ENCODE measurements around the gene SLC8A3.

The SLC8A3 gene

DNA sequence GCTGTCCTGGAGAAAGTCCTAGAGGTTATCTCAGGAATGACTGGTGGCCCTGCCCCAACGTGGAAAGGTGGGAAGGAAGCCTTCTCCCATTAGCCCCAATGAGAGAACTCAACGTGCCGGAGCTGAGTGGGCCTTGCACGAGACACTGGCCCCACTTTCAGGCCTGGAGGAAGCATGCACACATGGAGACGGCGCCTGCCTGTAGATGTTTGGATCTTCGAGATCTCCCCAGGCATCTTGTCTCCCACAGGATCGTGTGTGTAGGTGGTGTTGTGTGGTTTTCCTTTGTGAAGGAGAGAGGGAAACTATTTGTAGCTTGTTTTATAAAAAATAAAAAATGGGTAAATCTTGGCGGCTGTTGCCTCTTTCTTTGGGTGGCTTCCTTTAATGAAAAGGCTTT is 156.7 kb downstream of the SLC8A3 start:
- Histone ChIP-seq H3K9ac (ENCODE audit: insufficient read length, low read depth) (no peak overlapping the region), H3K4me1 (ENCODE audit: insufficient read depth, insufficient read length) (peaks cover 7% of the 10 kb centered on the region), H3K9me3 (ENCODE audit: insufficient read depth, low read length) (no peaks in the 10 kb centered on the region), H3K4me3 (ENCODE audit: insufficient read length, low read depth) (no peak overlapping the region), H3K27me3 (ENCODE audit: insufficient read depth, insufficient read length) (no peaks in the 10 kb centered on the region), H3K36me3 (ENCODE audit: insufficient read depth, insufficient read length, low read length) (no peaks in the 10 kb centered on the region)
- no peak for DNase-seq (ENCODE audit: low read depth, low spot score)
- TF ChIP-seq YY1 (IDR thresholded peaks at IDR 0.05; ENCODE audit: insufficient read depth, insufficient read length) (no peak), SUZ12 (IDR thresholded peaks at IDR 0.05; ENCODE audit: extremely low read depth, insufficient read depth, insufficient read length) (no peak), ZNF274 (IDR thresholded peaks at IDR 0.05; ENCODE audit: low read depth, low read length) (no peak)

DNA sequence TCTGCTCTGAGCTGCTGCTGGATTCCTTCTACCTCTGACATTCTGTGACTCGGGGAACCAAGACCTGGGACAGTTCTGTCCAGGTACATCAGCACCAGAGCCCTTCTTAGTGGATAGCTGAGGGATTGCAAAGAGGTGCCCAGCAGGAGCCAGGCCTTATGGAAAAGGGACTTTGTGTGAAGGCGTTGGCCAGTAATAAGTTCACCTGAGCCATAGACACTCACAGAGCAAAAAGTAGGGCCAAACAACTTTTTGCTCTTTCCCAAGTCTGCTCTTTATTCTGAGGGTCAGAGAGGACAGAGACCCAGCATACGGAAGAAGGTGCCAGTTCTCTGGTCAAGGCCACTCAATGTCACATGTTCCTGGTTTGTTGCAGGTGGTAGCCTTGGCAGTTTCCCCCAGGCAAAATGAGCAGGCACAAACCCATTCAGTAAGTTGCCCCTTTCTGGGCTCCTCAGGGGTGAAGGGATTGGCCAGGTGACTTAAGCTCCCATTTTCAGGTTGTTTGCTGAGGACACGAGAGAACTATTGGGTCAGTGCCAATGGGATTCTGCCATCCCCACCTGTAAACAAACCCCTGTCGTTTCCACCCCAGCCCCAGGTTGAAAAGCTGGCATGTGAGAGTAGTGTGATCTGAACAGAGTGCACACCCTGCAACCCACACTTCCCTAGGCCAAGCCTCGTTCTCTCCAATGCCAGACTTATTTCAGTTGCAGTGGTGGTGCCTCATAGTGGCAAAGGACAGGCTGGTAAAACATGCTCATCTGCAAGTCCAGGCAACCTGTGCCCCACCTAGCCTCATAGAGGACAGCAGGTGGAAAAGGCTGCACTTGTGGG is 159.2 kb downstream of the SLC8A3 start:
- no peak overlapping the region for H3K9ac ChIP-seq (ENCODE audit: insufficient read length, low read depth)
- no peaks in the 10 kb centered on the region for H3K27me3 ChIP-seq (ENCODE audit: insufficient read depth, insufficient read length)
- H3K36me3 ChIP-seq (ENCODE audit: insufficient read depth, insufficient read length, low read length) = no peaks in the 10 kb centered on the region
- DNase-seq (ENCODE audit: low read depth, low spot score) = no peak
- peaks cover 7% of the 10 kb centered on the region for H3K4me1 ChIP-seq (ENCODE audit: insufficient read depth, insufficient read length)
- no peak overlapping the region for H3K4me3 ChIP-seq (ENCODE audit: insufficient read length, low read depth)
- no peaks in the 10 kb centered on the region for H3K9me3 ChIP-seq (ENCODE audit: insufficient read depth, low read length)
- TF ChIP-seq SUZ12 (IDR thresholded peaks at IDR 0.05; ENCODE audit: extremely low read depth, insufficient read depth, insufficient read length) (no peak), YY1 (IDR thresholded peaks at IDR 0.05; ENCODE audit: insufficient read depth, insufficient read length) (no peak), ZNF274 (IDR thresholded peaks at IDR 0.05; ENCODE audit: low read depth, low read length) (no peak)

DNA sequence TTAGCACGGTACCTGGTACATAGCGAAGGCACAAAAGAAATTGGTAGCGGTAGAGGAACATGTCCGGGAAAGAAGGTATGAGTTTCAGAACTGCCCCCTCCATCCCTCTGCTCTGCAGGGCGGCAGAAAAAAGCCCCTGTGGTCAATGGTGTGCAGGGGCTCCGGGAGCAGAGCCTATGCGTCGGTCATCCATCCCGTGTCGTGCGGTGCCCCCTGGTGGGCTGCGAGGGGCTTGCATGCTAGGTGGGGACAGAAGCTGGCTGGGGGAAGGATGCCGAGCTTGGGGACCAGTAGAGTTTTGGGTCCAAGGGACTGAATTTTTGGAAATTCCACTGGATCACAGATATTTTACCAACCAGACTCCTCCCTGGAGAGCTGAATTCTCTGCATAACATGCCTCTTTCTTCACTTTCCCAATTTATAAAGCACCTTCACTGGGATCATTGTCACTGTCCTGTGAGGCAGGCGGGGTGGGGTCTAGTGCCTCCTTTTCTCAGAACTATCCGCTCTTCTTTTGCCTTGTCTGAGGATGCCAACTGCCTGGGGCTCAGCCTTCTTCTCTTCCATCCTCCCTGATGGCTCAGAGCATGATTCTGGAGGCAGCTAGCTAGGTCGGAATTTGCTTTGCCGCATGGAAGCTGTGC is 160.8 kb downstream of the SLC8A3 start:
- no peak overlapping the region for H3K9ac ChIP-seq (ENCODE audit: insufficient read length, low read depth)
- H3K27me3 ChIP-seq (ENCODE audit: insufficient read depth, insufficient read length) = no peaks in the 10 kb centered on the region
- no peaks in the 10 kb centered on the region for H3K36me3 ChIP-seq (ENCODE audit: insufficient read depth, insufficient read length, low read length)
- H3K4me3 ChIP-seq (ENCODE audit: insufficient read length, low read depth) = no peak overlapping the region
- no peaks in the 10 kb centered on the region for H3K9me3 ChIP-seq (ENCODE audit: insufficient read depth, low read length)
- TF ChIP-seq YY1 (IDR thresholded peaks at IDR 0.05; ENCODE audit: insufficient read depth, insufficient read length) (no peak), SUZ12 (IDR thresholded peaks at IDR 0.05; ENCODE audit: extremely low read depth, insufficient read depth, insufficient read length) (no peak), ZNF274 (IDR thresholded peaks at IDR 0.05; ENCODE audit: low read depth, low read length) (no peak)
- DNase-seq (ENCODE audit: low read depth, low spot score) = peak; percentile 49
- peaks cover 3% of the 10 kb centered on the region for H3K4me1 ChIP-seq (ENCODE audit: insufficient read depth, insufficient read length)

DNA sequence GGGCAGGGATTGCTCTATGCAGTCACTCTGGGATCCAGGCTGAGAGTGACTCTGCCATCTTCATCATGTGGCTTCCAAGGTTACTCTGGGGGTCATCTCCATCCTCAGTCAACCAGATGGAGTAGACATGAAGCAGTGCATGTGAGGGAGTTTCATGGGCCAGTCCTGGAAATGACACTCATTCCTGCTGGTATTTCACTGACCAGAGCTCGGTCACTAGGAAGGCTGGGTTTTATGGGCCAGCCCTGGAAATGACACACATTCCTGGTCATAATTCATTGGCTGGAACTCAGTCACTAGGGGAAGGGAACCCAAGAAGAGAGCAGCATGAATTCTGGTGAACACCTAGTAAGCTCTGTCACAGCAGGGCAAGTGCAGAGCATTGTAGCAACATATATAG is 164.9 kb downstream of the SLC8A3 start:
- DNase-seq (ENCODE audit: low read depth, low spot score) = no peak
- no peaks in the 10 kb centered on the region for H3K27me3 ChIP-seq (ENCODE audit: insufficient read depth, insufficient read length)
- no peak overlapping the region for H3K9ac ChIP-seq (ENCODE audit: insufficient read length, low read depth)
- TF ChIP-seq ZNF274 (IDR thresholded peaks at IDR 0.05; ENCODE audit: low read depth, low read length) (no peak), SUZ12 (IDR thresholded peaks at IDR 0.05; ENCODE audit: extremely low read depth, insufficient read depth, insufficient read length) (no peak), YY1 (IDR thresholded peaks at IDR 0.05; ENCODE audit: insufficient read depth, insufficient read length) (no peak)
- no peak overlapping the region for H3K4me3 ChIP-seq (ENCODE audit: insufficient read length, low read depth)
- H3K36me3 ChIP-seq (ENCODE audit: insufficient read depth, insufficient read length, low read length) = no peaks in the 10 kb centered on the region
- peaks cover 6% of the 10 kb centered on the region for H3K4me1 ChIP-seq (ENCODE audit: insufficient read depth, insufficient read length)
- no peaks in the 10 kb centered on the region for H3K9me3 ChIP-seq (ENCODE audit: insufficient read depth, low read length)

DNA sequence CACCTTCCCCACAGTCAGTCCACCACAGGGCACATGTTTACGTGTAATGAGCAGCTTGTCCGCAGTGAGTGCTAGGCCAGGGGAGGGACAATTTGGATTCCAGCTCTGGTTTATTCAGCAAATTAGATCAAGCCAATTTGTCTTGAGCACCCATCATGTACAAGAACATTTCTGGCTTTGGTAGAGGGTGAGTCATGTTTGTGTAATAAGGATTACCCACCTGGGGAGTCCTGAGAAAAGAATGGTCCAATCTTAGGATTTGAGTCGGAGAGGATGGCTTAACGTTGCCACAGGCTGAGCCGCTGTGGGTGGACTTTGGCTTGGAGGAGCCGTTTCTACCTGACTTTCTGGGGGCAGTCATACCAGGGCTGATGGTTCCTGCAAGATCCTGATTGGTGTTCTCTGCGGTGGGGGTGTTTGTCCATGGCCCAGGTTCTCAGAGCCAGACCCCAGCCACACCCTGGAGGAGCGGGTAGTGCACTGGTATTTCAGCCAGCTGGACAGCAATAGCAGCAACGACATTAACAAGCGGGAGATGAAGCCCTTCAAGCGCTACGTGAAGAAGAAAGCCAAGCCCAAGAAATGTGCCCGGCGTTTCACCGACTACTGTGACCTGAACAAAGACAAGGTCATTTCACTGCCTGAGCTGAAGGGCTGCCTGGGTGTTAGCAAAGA is 165.8 kb downstream of the SLC8A3 start:
- H3K9ac ChIP-seq (ENCODE audit: insufficient read length, low read depth) = no peak overlapping the region
- no peak for DNase-seq (ENCODE audit: low read depth, low spot score)
- H3K27me3 ChIP-seq (ENCODE audit: insufficient read depth, insufficient read length) = no peaks in the 10 kb centered on the region
- H3K9me3 ChIP-seq (ENCODE audit: insufficient read depth, low read length) = no peaks in the 10 kb centered on the region
- no peak overlapping the region for H3K4me3 ChIP-seq (ENCODE audit: insufficient read length, low read depth)
- no peaks in the 10 kb centered on the region for H3K36me3 ChIP-seq (ENCODE audit: insufficient read depth, insufficient read length, low read length)
- no peak for TF ChIP-seq ZNF274 (IDR thresholded peaks at IDR 0.05; ENCODE audit: low read depth, low read length)
- TF ChIP-seq SUZ12 (IDR thresholded peaks at IDR 0.05; ENCODE audit: extremely low read depth, insufficient read depth, insufficient read length) = no peak
- no peak for TF ChIP-seq YY1 (IDR thresholded peaks at IDR 0.05; ENCODE audit: insufficient read depth, insufficient read length)
- peaks cover 11% of the 10 kb centered on the region for H3K4me1 ChIP-seq (ENCODE audit: insufficient read depth, insufficient read length)

DNA sequence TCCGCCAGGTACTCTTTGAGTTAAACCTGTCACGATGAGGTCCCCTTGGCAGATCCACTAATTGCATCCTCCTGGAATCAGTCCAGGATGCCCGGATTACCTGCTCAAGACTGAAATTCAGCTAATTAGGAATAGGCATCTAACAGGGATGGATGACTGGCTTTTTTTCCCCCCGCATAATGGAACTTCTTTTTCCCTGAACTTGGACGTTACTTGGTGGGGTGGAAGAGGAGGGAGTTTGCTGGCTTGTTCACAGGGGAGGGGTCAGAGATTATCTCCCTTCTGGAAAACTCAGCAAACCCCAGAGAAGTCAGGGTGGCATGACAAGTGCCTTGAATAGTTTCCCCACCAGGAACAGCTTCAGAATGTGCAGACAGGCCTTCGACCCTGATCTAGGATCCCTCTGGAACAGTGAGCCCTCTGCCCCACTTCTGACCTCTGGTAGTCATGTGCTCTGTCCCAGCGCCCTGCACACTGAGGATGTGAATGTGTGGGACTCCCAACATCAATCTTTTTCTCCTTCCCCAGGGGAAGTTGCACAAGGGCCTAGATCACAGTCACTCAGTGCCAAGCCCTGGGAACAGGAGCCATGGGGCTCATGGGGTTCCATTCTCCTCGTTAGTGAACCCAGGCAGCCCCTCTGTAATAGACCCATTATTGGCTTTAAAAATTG is 167.1 kb downstream of the SLC8A3 start:
- H3K9ac ChIP-seq (ENCODE audit: insufficient read length, low read depth) = no peak overlapping the region
- H3K9me3 ChIP-seq (ENCODE audit: insufficient read depth, low read length) = no peaks in the 10 kb centered on the region
- TF ChIP-seq ZNF274 (IDR thresholded peaks at IDR 0.05; ENCODE audit: low read depth, low read length) = no peak
- TF ChIP-seq SUZ12 (IDR thresholded peaks at IDR 0.05; ENCODE audit: extremely low read depth, insufficient read depth, insufficient read length) = no peak
- no peak for TF ChIP-seq YY1 (IDR thresholded peaks at IDR 0.05; ENCODE audit: insufficient read depth, insufficient read length)
- H3K36me3 ChIP-seq (ENCODE audit: insufficient read depth, insufficient read length, low read length) = no peaks in the 10 kb centered on the region
- peaks cover 11% of the 10 kb centered on the region for H3K4me1 ChIP-seq (ENCODE audit: insufficient read depth, insufficient read length)
- DNase-seq (ENCODE audit: low read depth, low spot score) = no peak
- H3K4me3 ChIP-seq (ENCODE audit: insufficient read length, low read depth) = no peak overlapping the region
- H3K27me3 ChIP-seq (ENCODE audit: insufficient read depth, insufficient read length) = no peaks in the 10 kb centered on the region
